Fibroblast of mammary gland (primary cell): ENCODE data around the gene HEATR5A.

Source experiments
- DNase-seq: peaks from one replicate; pipeline ENCODE4 v3.0.0-alpha.2; 2010; ENCODE audit warnings: low read depth
- H3K4me3 ChIP-seq: 2 replicates; pipeline ENCODE4 v1.5.1; 2011; ENCODE audit warnings: low read depth, mild to moderate bottlenecking, low read length, moderate library complexity; ENCODE audit not compliant: control insufficient read depth
- TF ChIP-seq, protein P1 (sequence below): conservative IDR thresholded peaks from 2 replicates; pipeline ENCODE4 v1.5.1; 2011; ENCODE audit warnings: low read depth, low read length, inconsistent platforms; ENCODE audit not compliant: control insufficient read depth, insufficient read depth

The HEATR5A gene

DNA sequence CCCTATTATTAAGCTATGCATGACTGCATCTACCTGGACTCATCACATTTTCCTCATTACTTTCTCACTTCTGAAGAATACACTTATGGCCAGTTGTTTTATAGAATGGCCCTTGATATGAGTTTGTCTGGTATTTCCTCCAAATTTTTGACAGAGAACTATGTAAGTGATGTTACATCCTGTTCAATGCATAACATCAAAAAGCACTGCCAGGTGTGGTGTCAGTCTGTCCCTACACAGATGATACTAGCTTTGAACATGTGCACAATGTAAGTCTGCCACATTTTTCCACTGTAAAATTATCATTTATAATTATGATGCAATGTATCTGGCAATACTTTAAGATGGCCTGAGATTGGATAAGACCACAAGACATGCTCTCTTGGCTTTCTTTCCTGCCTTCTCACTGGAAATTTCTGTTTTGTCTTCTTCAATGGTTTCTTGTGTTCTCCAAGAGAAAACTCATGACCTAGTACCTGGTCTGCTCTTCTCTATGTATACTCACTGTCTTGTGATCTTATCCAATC is 28.3 kb downstream of the HEATR5A start:
- TF ChIP-seq, protein P1, sequence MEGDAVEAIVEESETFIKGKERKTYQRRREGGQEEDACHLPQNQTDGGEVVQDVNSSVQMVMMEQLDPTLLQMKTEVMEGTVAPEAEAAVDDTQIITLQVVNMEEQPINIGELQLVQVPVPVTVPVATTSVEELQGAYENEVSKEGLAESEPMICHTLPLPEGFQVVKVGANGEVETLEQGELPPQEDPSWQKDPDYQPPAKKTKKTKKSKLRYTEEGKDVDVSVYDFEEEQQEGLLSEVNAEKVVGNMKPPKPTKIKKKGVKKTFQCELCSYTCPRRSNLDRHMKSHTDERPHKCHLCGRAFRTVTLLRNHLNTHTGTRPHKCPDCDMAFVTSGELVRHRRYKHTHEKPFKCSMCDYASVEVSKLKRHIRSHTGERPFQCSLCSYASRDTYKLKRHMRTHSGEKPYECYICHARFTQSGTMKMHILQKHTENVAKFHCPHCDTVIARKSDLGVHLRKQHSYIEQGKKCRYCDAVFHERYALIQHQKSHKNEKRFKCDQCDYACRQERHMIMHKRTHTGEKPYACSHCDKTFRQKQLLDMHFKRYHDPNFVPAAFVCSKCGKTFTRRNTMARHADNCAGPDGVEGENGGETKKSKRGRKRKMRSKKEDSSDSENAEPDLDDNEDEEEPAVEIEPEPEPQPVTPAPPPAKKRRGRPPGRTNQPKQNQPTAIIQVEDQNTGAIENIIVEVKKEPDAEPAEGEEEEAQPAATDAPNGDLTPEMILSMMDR, result no peak
- no peak for DNase-seq
- no peak overlapping the region for H3K4me3 ChIP-seq

DNA sequence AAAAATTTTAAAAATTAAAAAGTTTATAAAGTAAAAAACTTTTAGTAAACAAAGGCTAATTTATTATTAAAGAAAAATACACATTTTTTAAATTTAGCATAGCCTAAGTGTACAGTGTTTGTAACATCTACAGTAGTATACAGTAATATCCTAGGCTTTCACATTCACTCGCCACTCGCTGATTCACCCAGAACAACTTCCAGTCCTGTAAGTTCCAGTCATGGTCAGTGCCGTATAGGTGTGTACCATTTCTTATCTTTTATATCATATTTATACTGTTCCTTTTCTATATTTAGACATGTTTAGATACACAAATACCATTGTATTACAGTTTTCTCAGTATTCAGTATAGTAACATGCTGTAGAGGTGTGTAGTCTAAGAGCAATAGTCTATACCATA is 28.9 kb downstream of the HEATR5A start:
- no peak overlapping the region for H3K4me3 ChIP-seq
- TF ChIP-seq, protein P1, result no peak
- DNase-seq, result no peak

DNA sequence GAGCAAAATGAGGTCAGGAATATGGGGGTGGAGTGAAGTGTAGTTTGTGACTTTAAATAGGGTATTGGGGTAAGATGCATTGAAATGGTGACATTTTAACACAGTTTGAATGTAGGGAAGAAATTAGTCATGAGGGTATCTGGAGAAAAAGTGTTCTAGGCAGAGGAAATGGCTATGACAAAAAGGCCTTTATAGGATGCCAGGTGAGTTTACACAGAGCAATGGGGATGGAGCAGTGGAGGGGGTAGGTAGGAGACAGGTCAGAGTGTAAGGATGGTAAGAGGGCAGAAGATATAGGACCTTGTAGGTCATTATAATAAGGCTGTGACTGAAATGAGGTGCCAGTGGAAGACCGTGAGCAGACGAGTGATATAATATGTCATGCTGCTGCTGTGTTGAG is 30.4 kb downstream of the HEATR5A start:
- H3K4me3 ChIP-seq, result no peak overlapping the region
- TF ChIP-seq, protein P1, result no peak
- no peak for DNase-seq

DNA sequence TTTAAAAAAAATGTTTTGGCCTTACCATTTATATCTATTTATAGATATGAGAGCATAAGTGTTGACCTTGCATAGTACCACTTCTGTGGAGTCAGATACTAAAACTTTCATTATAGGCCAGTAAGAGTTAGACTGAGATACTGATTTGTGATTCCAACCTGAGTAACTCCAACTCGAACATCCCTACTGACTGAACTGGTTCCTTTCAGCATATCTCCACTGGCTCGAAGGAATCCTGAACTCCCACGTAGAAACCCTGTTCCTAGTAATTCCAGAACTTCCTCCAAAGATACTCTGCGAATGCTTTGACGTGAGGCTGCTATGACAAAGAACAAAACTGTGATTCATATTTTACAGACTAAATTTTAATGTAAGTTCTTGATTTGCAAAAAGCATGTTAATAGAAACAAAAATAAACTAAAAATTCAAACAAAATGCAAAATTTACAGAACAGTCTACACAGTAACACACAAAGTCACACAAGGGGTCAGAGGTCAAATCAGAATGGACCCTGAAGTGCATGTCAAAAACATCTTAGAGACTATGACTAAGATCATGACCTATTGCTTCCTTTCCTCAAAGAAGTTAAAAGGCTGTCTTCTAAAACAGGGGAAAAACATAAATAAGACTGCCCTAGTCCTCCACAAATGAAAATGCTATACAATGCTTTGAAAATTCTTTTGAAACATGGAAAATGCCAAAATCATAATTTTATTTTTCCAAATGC is 31.5 kb downstream of the HEATR5A start:
- peak; percentile 27 for DNase-seq
- TF ChIP-seq, protein P1, result no peak
- H3K4me3 ChIP-seq, result no peak overlapping the region

DNA sequence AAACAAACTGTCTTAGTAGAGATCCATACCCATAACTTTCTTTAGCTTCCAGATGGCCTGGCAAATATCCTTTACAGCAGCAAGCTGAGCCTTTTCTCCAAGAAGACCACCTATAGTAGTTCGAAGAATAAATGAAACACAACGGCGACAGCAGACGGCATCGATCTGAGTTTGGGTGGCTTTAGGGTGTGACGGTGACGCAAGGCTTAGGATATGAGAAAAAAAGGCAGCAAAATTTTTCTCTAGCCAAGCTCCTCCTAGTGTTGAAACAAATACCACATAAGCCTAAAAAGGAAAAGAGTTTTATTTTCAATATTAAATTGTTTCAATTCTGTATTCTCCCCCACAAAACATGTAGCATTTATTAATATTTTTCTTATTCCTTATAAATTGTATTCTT is 33.3 kb downstream of the HEATR5A start:
- no peak overlapping the region for H3K4me3 ChIP-seq
- no peak for DNase-seq
- TF ChIP-seq, protein P1, result no peak

DNA sequence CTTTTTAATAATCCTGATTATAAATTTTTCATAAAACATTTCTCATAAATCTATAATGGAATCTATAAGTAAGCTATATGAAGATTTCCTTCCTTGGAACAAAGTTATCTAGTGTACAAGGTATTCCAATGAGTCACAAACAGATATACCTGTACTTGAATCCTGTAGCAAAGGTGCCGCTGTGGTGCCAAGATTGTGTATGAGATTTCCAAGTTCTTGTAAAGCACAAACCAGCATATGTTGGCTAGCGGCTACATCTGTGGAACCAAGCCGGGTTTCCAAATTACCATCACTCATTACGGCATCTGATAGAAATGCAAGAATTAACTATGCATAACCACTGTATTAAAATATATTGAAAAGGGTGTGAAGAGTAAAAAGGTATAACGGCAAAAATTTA is 34.1 kb downstream of the HEATR5A start:
- TF ChIP-seq, protein P1, result no peak
- no peak for DNase-seq
- H3K4me3 ChIP-seq, result no peak overlapping the region

DNA sequence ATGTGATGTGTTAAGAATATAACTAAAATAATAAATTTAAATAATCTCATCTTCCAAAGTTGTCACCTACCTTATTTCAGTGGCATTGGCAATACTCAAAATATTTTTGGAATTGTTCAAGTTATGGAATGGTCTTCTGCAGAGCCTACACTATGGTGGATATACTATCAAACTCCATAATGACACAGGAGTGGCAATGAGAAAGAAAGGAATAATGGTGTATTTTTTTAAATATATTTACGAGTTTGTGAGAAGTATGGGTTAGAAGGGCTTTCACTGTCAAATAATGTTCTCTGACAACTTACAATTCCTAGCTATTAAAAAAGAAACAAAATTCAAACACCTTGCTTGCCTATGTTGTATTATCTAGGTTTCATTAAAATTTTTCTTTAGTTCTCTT is 38.1 kb downstream of the HEATR5A start:
- no peak overlapping the region for H3K4me3 ChIP-seq
- TF ChIP-seq, protein P1, result no peak
- no peak for DNase-seq
